Mesendoderm (in vitro differentiated cells): ENCODE measurements around the gene ELP2.

Experiments used
- DNase-seq: peaks from one replicate; pipeline ENCODE4 v3.0.0; 2013
- H2AK5ac ChIP-seq: 2 replicates; pipeline ENCODE4 v1.6.1; 2013; ENCODE audit warnings: low read length, inconsistent platforms
- H2BK120ac ChIP-seq: 2 replicates; pipeline ENCODE4 v1.6.1; 2013; ENCODE audit warnings: low read depth, mild to moderate bottlenecking, low read length, moderate library complexity, mixed read lengths
- H2BK15ac ChIP-seq: replicated peaks from 2 replicates; pipeline ENCODE4 v1.6.1; 2013; ENCODE audit warnings: low read depth, mild to moderate bottlenecking, moderate library complexity
- H2BK5ac ChIP-seq: 2 replicates; pipeline ENCODE4 v1.6.1; 2013; ENCODE audit warnings: low read length, inconsistent platforms
- H3K18ac ChIP-seq: 2 replicates; pipeline ENCODE4 v1.6.1; 2013; ENCODE audit warnings: mild to moderate bottlenecking, low read length, mixed read lengths
- H3K23ac ChIP-seq: one replicate; pipeline ENCODE4 v1.6.1; 2013; ENCODE audit warnings: low read length
- H3K27ac ChIP-seq: 2 replicates; pipeline ENCODE4 v1.5.1; 2013; ENCODE audit warnings: low read depth, mild to moderate bottlenecking, inconsistent platforms, low read length, moderate library complexity
- H3K27me3 ChIP-seq: 2 replicates; pipeline ENCODE4 v1.6.1; 2013; ENCODE audit warnings: low read length, control low read depth, mild to moderate bottlenecking, inconsistent platforms; ENCODE audit not compliant: insufficient read depth, poor library complexity
- H3K36me3 ChIP-seq: 2 replicates; pipeline ENCODE4 v1.6.1; 2013; ENCODE audit warnings: low read length, inconsistent platforms; ENCODE audit not compliant: control insufficient read depth, insufficient read depth
- H3K4ac ChIP-seq: one replicate; pipeline ENCODE4 v1.6.1; 2013; ENCODE audit warnings: low read depth, mild to moderate bottlenecking, low read length, moderate library complexity
- H3K4me1 ChIP-seq: 2 replicates; pipeline ENCODE4 v1.6.1; 2013; ENCODE audit warnings: low read depth, low read length, inconsistent platforms; ENCODE audit not compliant: control insufficient read depth
- H3K4me2 ChIP-seq: 2 replicates; pipeline ENCODE4 v1.6.1; 2013; ENCODE audit warnings: low read length
- H3K4me3 ChIP-seq: 2 replicates; pipeline ENCODE4 v1.5.1; 2013; ENCODE audit warnings: mild to moderate bottlenecking, low read length
- H3K56ac ChIP-seq: one replicate; pipeline ENCODE4 v1.6.1; 2013; ENCODE audit warnings: low read length
- H3K79me1 ChIP-seq: 2 replicates; pipeline ENCODE4 v1.6.1; 2013; ENCODE audit warnings: low read length, inconsistent platforms
- H3K79me2 ChIP-seq: 2 replicates; pipeline ENCODE4 v1.6.1; 2013; ENCODE audit warnings: mild to moderate bottlenecking, low read length; ENCODE audit not compliant: control insufficient read depth, insufficient read depth
- H3K9ac ChIP-seq: 2 replicates; pipeline ENCODE4 v1.6.1; 2013; ENCODE audit warnings: low read length, inconsistent platforms
- H4K5ac ChIP-seq: one replicate; pipeline ENCODE4 v1.6.1; 2013; ENCODE audit warnings: low read length
- H4K8ac ChIP-seq: one replicate; pipeline ENCODE4 v1.6.1; 2013; ENCODE audit warnings: low read depth, mild to moderate bottlenecking, control low read depth, low read length, moderate library complexity
- WGBS: extraction: QIAGEN DNeasy Blood & Tissue Kit; methylation state at CpG from one replicate; pipeline ENCODE4 v1.1.7; 2013; ENCODE audit warnings: low lambda C conversion rate, missing lambda C conversion rate; ENCODE audit not compliant: insufficient coverage; ENCODE audit errors: extremely low coverage; 5-methylcytosine and 5-hydroxymethylcytosine counted together

ELP2 gene

GRCh38 chr18:36197511-36198166 lies 67.9 kb downstream of the ELP2 start:
- Histone ChIP-seq H2AK5ac (no peak overlapping the region), H3K27ac (no peak overlapping the region), H3K18ac (no peak overlapping the region), H3K4ac (no peak overlapping the region), H3K23ac (no peak overlapping the region), H3K9ac (no peak overlapping the region), H2BK120ac (no peak overlapping the region), H2BK5ac (no peak overlapping the region), H3K4me3 (no peak overlapping the region), H3K79me2 (no peaks in the 10 kb centered on the region), H2BK15ac (no peak overlapping the region), H3K27me3 (no peaks in the 10 kb centered on the region), H3K4me2 (no peak overlapping the region), H4K5ac (no peak overlapping the region), H3K79me1 (no peaks in the 10 kb centered on the region), H3K56ac (no peak overlapping the region), H3K36me3 (no peaks in the 10 kb centered on the region), H3K4me1 (no peaks in the 10 kb centered on the region), H4K8ac (no peak overlapping the region)
- DNase-seq = no peak

- DNase-seq = no peak
- no CpG with 5 or more reads among the region's 22 CpGs for WGBS
Observed at GRCh38 chr18:36199691-36200295, 70.1 kb downstream of the ELP2 start.

GRCh38 chr18:36200354-36200771 lies 70.7 kb downstream of the ELP2 start:
- no peak overlapping the region for H3K9ac ChIP-seq
- H3K79me2 ChIP-seq = no peaks in the 10 kb centered on the region
- H3K27me3 ChIP-seq = no peaks in the 10 kb centered on the region
- H3K4me3 ChIP-seq = no peak overlapping the region
- no peak overlapping the region for H3K18ac ChIP-seq
- H3K56ac ChIP-seq = no peak overlapping the region
- no peak for DNase-seq
- no peak overlapping the region for H4K8ac ChIP-seq
- no peaks in the 10 kb centered on the region for H3K36me3 ChIP-seq
- no peaks in the 10 kb centered on the region for H3K79me1 ChIP-seq
- no peak overlapping the region for H3K23ac ChIP-seq
- no peak overlapping the region for H4K5ac ChIP-seq
- no peak overlapping the region for H2BK5ac ChIP-seq
- H3K4me2 ChIP-seq = no peak overlapping the region
- no peak overlapping the region for H2BK120ac ChIP-seq
- H2AK5ac ChIP-seq = no peak overlapping the region
- no peak overlapping the region for H2BK15ac ChIP-seq
- H3K27ac ChIP-seq = no peak overlapping the region
- H3K4me1 ChIP-seq = no peaks in the 10 kb centered on the region
- no peak overlapping the region for H3K4ac ChIP-seq

More at GRCh38 chr18:36199691-36200295, 70.1 kb downstream of the ELP2 start:
- Histone ChIP-seq H3K4ac (no peak overlapping the region), H3K79me2 (no peaks in the 10 kb centered on the region), H3K79me1 (no peaks in the 10 kb centered on the region), H2BK15ac (no peak overlapping the region), H3K56ac (no peak overlapping the region), H2BK5ac (no peak overlapping the region), H4K8ac (no peak overlapping the region), H4K5ac (no peak overlapping the region), H3K36me3 (no peaks in the 10 kb centered on the region), H2AK5ac (no peak overlapping the region), H3K4me3 (no peak overlapping the region), H3K27ac (no peak overlapping the region), H3K23ac (no peak overlapping the region), H3K4me2 (no peak overlapping the region), H3K4me1 (no peaks in the 10 kb centered on the region), H2BK120ac (no peak overlapping the region), H3K9ac (no peak overlapping the region), H3K18ac (no peak overlapping the region), H3K27me3 (no peaks in the 10 kb centered on the region)

- Histone ChIP-seq H3K79me2 (no peaks in the 10 kb centered on the region), H3K18ac (no peak overlapping the region), H2BK15ac (no peak overlapping the region), H2BK5ac (no peak overlapping the region), H3K23ac (no peak overlapping the region), H3K27ac (no peak overlapping the region), H4K5ac (no peak overlapping the region), H2AK5ac (no peak overlapping the region), H2BK120ac (no peak overlapping the region), H3K4me1 (no peaks in the 10 kb centered on the region), H4K8ac (no peak overlapping the region), H3K79me1 (no peaks in the 10 kb centered on the region), H3K4me2 (no peak overlapping the region), H3K27me3 (no peaks in the 10 kb centered on the region), H3K4ac (no peak overlapping the region), H3K9ac (no peak overlapping the region), H3K36me3 (no peaks in the 10 kb centered on the region), H3K56ac (no peak overlapping the region), H3K4me3 (no peak overlapping the region)
- no peak for DNase-seq
- WGBS = no CpG with 5 or more reads among the region's 2 CpGs
Observed at GRCh38 chr18:36201765-36202164, 72.1 kb downstream of the ELP2 start.

GRCh38 chr18:36203360-36203895 lies 73.7 kb downstream of the ELP2 start:
- no peak for DNase-seq
- Histone ChIP-seq H3K79me2 (no peaks in the 10 kb centered on the region), H3K4me1 (no peaks in the 10 kb centered on the region), H3K4me3 (no peak overlapping the region), H3K4me2 (no peak overlapping the region), H3K79me1 (no peaks in the 10 kb centered on the region), H3K27ac (no peak overlapping the region), H2AK5ac (no peak overlapping the region), H3K27me3 (no peaks in the 10 kb centered on the region), H3K23ac (no peak overlapping the region), H2BK15ac (no peak overlapping the region), H3K56ac (no peak overlapping the region), H3K36me3 (no peaks in the 10 kb centered on the region), H3K18ac (no peak overlapping the region), H4K8ac (no peak overlapping the region), H3K4ac (no peak overlapping the region), H2BK5ac (no peak overlapping the region), H2BK120ac (no peak overlapping the region), H3K9ac (no peak overlapping the region), H4K5ac (no peak overlapping the region)
- no CpG with 5 or more reads among the region's 7 CpGs for WGBS

GRCh38 chr18:36205166-36205565 lies 75.5 kb downstream of the ELP2 start:
- DNase-seq = no peak
- Histone ChIP-seq H3K18ac (no peak overlapping the region), H3K4me3 (no peak overlapping the region), H2BK120ac (no peak overlapping the region), H2AK5ac (no peak overlapping the region), H2BK15ac (no peak overlapping the region), H3K23ac (no peak overlapping the region), H3K27ac (no peak overlapping the region), H4K5ac (no peak overlapping the region), H2BK5ac (no peak overlapping the region), H3K4me1 (no peaks in the 10 kb centered on the region), H3K56ac (no peak overlapping the region), H3K4ac (no peak overlapping the region), H4K8ac (no peak overlapping the region), H3K27me3 (no peaks in the 10 kb centered on the region), H3K79me1 (no peaks in the 10 kb centered on the region), H3K36me3 (no peaks in the 10 kb centered on the region), H3K4me2 (no peak overlapping the region), H3K9ac (no peak overlapping the region), H3K79me2 (no peaks in the 10 kb centered on the region)
- WGBS = no CpG with 5 or more reads among the region's 4 CpGs
